HEK293T (cell line): ENCODE results near the gene C6orf163.

ENCODE experiments used
- CTCF ChIA-PET: fragments of 350-600 bp; formaldehyde crosslinking; extraction: SDS; loops from one replicate; lab custom pipeline; 2021; ENCODE audit warnings: antibody characterized with exemption, inconsistent platforms; lab: Yijun Ruan, JAX
- POLR2A ChIA-PET: fragments of 350-600 bp; formaldehyde crosslinking; extraction: SDS; loops from one replicate; lab custom pipeline; 2020; ENCODE audit warnings: antibody characterized with exemption, inconsistent platforms; lab: Yijun Ruan, JAX
- DNase-seq: peaks from one replicate; pipeline ENCODE4 v3.0.0; 2012; ENCODE audit warnings: mixed read lengths; ENCODE audit errors: extremely low spot score
- ARNT ChIP-seq: fragments of 450-650 bp; IDR thresholded peaks from 2 replicates; pipeline ENCODE4 v1.6.1; 2017; ENCODE audit warnings: mild to moderate bottlenecking
- CTBP1 ChIP-seq: fragments of 450-650 bp; IDR thresholded peaks from 2 replicates; pipeline ENCODE4 v1.6.1; 2016; ENCODE audit warnings: borderline replicate concordance
- ELF4 ChIP-seq: fragments of 450-650 bp; IDR thresholded peaks from 2 replicates; pipeline ENCODE4 v1.6.1; 2017; ENCODE audit warnings: antibody characterized with exemption
- FOXA1 ChIP-seq: fragments of 450-650 bp; IDR thresholded peaks from 2 replicates; pipeline ENCODE4 v1.6.1; 2016; ENCODE audit warnings: mild to moderate bottlenecking
- FOXK2 ChIP-seq: fragments of 450-650 bp; IDR thresholded peaks from 2 replicates; pipeline ENCODE4 v1.6.1; 2016; ENCODE audit warnings: mild to moderate bottlenecking
- FOXM1 ChIP-seq: fragments of 450-650 bp; IDR thresholded peaks from 2 replicates; pipeline ENCODE4 v1.6.1; 2017; ENCODE audit warnings: mild to moderate bottlenecking, borderline replicate concordance
- HDGF ChIP-seq: fragments of 450-650 bp; IDR thresholded peaks from 2 replicates; pipeline ENCODE4 v1.6.1; 2017; ENCODE audit warnings: antibody characterized with exemption, borderline replicate concordance
- L3MBTL2 ChIP-seq: fragments of 450-650 bp; conservative IDR thresholded peaks from 2 replicates; pipeline ENCODE4 v1.6.1; 2016; ENCODE audit warnings: mild to moderate bottlenecking
- LEF1 ChIP-seq: fragments of 450-650 bp; IDR thresholded peaks from 2 replicates; pipeline ENCODE4 v1.6.1; 2017; ENCODE audit warnings: mild to moderate bottlenecking, borderline replicate concordance
- NFRKB ChIP-seq: fragments of 450-650 bp; IDR thresholded peaks from 2 replicates; pipeline ENCODE4 v1.6.1; 2016; ENCODE audit warnings: mild to moderate bottlenecking, moderate library complexity
- PKNOX1 ChIP-seq: fragments of 450-650 bp; IDR thresholded peaks from 2 replicates; pipeline ENCODE4 v1.6.1; 2016
- SP1 ChIP-seq: fragments of 450-650 bp; IDR thresholded peaks from 2 replicates; pipeline ENCODE4 v1.6.1; 2017
- SUZ12 ChIP-seq: fragments of 450-650 bp; IDR thresholded peaks from 2 replicates; pipeline ENCODE4 v1.6.1; 2016; ENCODE audit warnings: mild to moderate bottlenecking
- TARDBP ChIP-seq: fragments of 450-650 bp; IDR thresholded peaks from 2 replicates; pipeline ENCODE4 v1.6.1; 2016
- ZNF384 ChIP-seq: fragments of 450-650 bp; IDR thresholded peaks from 2 replicates; pipeline ENCODE4 v1.6.1; 2016

The C6orf163 gene

GRCh38 chr6:87375315-87375714 lies 30.7 kb downstream of the C6orf163 start:
- ChIA-PET POLR2A (no interaction called here), CTCF (no interaction called here)

DNA sequence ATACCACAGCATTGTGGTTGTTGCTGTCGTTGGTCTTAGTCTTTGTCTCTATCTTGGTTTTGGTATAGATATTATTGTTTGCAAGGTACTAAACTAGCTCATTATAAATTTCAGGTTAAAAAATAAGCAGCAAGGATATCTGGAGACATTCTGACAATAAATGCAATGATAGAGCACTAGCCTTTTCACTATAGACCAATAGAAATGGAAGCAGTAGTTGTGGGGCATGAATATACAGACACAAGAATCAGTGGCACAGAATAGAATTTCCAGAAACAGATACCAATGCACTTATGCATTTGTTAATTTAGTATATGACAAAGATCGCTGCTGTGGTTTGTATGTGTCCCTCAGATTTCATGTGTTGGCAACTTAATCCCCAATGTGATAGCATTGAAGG lies 32.0 kb downstream of the C6orf163 start:
- no peak for DNase-seq
- POLR2A ChIA-PET, result no interaction called here
- no peak for TF ChIP-seq L3MBTL2
- TF ChIP-seq FOXA1, result no peak
- CTCF ChIA-PET, result no interaction called here

More at GRCh38 chr6:87375315-87375714, 30.7 kb downstream of the C6orf163 start:
- no peak for TF ChIP-seq ARNT
- TF ChIP-seq HDGF, result no peak
- TF ChIP-seq ELF4, result no peak
- TF ChIP-seq TARDBP, result no peak
- no peak for TF ChIP-seq FOXA1
- no peak for TF ChIP-seq CTBP1
- TF ChIP-seq LEF1, result no peak
- no peak for TF ChIP-seq FOXK2
- no peak for TF ChIP-seq NFRKB
- TF ChIP-seq SUZ12, result no peak
- TF ChIP-seq ZNF384, result no peak
- no peak for TF ChIP-seq L3MBTL2
- DNase-seq, result no peak

DNA sequence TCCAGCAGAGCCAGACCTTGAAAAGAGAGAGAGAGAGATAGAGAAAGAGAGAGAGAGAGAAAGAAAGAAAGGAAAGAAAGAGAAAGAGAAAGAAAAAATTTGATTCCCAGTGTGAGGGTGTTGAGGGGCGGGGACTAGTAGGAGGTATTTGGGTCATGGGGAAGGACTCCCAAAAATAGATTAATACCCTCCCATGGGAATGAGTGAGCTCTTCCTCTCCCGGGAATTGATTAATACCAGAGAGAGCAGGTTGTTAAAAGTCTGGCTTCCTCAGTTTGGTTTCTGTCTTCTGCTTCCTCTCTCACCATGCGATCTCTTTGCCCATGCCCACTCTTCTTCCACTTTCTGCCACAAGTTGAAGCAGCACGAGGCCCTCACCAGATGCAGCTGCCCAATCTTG lies 34.3 kb downstream of the C6orf163 start:
- no peak for DNase-seq
- ChIA-PET POLR2A (no interaction called here), CTCF (no interaction called here)
- TF ChIP-seq FOXA1 (no peak), FOXM1 (no peak), L3MBTL2 (no peak), PKNOX1 (no peak), SP1 (no peak), FOXK2 (no peak), NFRKB (no peak), TARDBP (no peak)

GRCh38 chr6:87382861-87383260 lies 38.2 kb downstream of the C6orf163 start:
- TF ChIP-seq FOXK2, result no peak
- no peak for TF ChIP-seq ARNT
- no peak for TF ChIP-seq FOXM1
- TF ChIP-seq SP1, result no peak
- TF ChIP-seq HDGF, result no peak
- no peak for TF ChIP-seq PKNOX1
- TF ChIP-seq NFRKB, result no peak
- TF ChIP-seq FOXA1, result no peak
- no peak for TF ChIP-seq SUZ12
- TF ChIP-seq ZNF384, result no peak
- TF ChIP-seq L3MBTL2, result no peak
- TF ChIP-seq TARDBP, result no peak
- TF ChIP-seq CTBP1, result no peak
- no peak for TF ChIP-seq ELF4
- no peak for TF ChIP-seq LEF1
- no peak for DNase-seq
- ChIA-PET POLR2A (no interaction called here), CTCF (interaction anchor here (0.9 kb wide), 1 partner anchor 304 kb away, joined by 3 read pairs; no protein-coding TSS in a partner anchor)

DNA sequence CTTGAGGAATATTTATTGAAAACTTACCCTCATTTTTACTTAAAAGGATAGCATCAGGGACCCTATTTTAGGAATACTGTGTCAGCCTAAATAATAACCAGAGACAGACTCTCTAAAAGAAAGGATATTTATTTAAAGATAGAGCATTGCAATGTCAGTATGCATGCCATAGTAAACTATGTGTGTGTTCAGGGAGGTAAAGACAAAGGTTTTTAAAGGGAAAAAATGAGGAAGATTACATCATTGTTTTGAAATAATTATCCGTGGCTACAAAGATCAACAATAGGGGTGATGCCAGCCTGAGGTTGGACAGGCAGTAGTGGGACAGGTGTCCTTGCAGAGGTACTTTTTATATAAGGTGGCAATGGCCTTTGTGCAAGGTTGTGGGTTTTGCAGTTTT lies 39.4 kb downstream of the C6orf163 start:
- CTCF ChIA-PET, result no interaction called here
- POLR2A ChIA-PET, result no interaction called here
- TF ChIP-seq ZNF384 (no peak), CTBP1 (no peak), FOXM1 (no peak), HDGF (no peak), ARNT (no peak), L3MBTL2 (no peak), SUZ12 (no peak), LEF1 (no peak), TARDBP (no peak), FOXA1 (no peak)
- DNase-seq, result no peak

DNA sequence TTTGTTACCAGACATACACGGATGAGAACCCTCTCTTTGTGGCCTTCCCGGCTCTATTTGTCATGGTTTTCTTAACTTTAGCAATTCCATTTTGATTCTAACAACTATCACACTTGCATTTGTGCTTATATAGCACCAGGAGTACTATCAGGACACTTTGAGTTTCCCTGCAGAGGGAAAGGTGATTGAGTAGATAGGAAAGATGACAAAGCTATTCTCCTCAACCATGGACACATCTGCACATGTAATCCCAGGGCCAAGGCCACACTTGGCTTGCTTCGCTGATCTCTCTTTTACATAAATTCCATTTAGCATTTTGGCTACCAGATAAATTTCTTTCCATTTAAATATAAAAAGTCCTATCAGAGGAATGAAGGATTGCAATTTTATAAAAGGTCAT lies 39.8 kb downstream of the C6orf163 start:
- POLR2A ChIA-PET, result no interaction called here
- CTCF ChIA-PET, result no interaction called here
- TF ChIP-seq PKNOX1 (no peak), FOXM1 (no peak), SUZ12 (no peak), HDGF (no peak), LEF1 (no peak), FOXA1 (no peak), ARNT (no peak), ELF4 (no peak), L3MBTL2 (no peak), NFRKB (no peak)
- DNase-seq, result no peak

DNA sequence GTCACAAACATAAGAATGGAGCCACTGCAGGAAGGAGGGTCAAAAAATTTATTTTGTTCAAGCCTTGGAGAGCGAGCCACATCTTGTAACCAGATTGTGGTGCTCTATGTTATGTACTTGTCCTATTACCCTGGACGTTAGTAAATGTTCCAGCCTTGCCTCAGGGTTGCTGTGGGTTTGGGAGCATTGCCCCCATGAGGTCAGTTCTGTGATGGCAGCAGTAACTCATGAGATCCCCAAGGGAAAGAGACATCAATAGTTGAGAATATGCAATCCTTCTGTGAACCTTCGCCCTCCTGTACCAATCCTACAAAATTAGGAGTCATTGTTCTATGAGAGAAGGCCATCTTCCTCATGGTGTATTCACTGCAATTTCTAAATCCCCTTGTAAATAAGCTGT lies 46.7 kb downstream of the C6orf163 start:
- ChIA-PET CTCF (interaction anchor here (1.5 kb wide), 1 partner anchor 325 kb away, joined by 3 read pairs; no protein-coding TSS in a partner anchor), POLR2A (no interaction called here)
- DNase-seq, result peak; percentile 48
- TF ChIP-seq NFRKB (no peak), SUZ12 (no peak), LEF1 (no peak)
